Measurements from ENCODE around the gene NRCAM.

NRCAM gene

DNA sequence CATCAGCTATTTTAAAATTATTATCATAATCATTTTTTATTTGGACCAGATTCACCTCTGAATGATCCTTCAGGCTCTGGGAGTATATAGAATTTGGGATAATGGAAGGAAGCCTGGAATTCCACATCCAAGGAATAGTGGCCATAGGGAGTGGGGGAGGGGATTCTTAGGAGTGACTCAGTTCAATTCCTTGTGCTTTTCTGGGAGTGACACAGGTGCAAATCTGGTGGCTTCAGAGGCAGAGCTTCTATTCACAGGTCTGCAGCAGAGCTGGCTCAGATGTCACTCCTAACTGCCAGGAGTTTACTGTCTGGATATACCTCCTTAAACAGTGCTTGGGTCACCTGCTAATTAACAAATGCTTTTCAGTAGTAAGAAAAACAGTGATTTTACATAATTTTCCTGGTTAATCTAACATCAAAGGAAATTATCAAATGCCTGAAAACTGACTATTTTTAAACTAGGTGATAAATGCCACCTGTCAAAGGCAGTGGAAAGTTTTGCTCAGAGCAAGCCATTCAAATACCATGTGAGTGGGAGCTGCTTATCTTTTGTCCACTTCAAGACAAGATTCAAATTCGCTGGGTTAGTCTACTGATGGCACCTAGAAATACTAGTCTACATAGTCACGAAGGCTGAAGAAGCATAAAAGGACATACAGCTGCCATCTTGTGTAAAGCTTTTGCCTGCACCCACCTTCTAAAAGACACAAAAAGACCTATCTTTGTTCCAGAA lies 219.4 kb downstream of the NRCAM start:
- FAIRE-seq, result no peak

DNA sequence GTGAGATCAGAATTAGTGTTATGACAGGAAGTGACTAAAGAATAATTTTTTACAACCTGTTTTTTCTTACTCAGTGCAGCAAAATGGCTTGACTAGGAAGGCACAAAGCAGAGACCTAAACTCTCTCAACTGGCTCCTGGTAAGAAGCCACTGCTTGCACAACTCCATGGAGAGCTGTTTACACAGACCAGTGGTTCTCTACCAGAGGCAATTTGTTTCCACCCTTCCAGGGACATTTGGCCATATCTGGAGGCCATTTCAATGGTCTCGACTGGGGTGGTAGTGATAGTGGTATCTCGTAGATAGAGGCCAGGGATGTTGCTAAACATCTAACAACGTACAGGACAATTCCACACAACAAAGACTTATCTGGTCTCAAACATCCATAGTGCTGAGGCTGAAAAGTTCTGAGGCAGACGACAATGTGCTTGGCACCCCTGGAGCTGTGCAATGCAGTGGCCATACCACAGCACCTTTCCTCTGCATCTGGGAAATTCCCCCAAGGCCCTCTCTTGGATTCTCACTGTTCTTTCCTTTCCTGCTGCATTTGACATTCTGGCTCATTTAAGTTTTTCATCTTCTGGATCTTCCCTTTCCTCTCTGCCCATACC lies 220.7 kb downstream of the NRCAM start:
- FAIRE-seq, result no peak

- FAIRE-seq, result no peak
These were observed 221.2 kb downstream of the NRCAM start for GRCh38 chr7:108234971-108235450.

GRCh38 chr7:108234281-108234680 lies 222.0 kb downstream of the NRCAM start:
- no peak for FAIRE-seq

DNA sequence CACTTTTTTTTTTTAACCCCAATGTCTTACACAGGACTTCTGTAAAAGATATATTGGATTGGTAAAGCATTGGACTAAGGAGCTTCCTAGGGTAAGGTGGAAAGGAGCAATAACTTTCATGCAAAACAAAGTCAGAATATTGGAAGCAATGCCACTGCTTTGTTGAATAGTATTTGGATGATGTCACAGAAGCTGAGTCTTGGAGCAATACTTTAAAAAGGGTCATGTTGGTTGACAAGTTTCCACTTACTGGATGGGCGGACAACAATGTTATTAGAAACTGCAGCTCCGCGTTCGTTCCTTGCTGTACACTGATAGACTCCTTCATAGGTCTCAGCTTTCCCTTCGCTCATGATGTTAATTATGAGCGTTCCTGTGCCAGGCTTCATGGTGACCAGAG lies 224.2 kb downstream of the NRCAM start:
- FAIRE-seq, result no peak

DNA sequence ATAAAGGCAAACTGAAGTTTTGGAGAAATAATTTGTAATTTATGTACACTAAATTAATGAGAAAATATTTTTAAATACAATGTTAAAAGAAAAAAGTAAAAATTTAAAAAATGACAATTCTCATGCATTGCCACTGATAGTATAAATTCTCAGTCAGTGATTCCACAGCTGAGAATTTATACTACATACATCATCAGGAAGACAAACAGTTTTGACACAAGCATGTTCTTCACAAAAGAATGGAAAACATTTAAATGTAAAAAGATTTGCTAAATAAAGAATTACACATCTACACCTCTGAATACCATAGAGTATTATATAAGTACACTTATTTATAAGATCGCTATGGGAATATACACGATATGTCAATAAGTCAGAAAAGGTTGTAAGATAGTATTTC lies 225.0 kb downstream of the NRCAM start:
- no peak for FAIRE-seq

- no peak for FAIRE-seq
These were observed 228.9 kb downstream of the NRCAM start for GRCh38 chr7:108227366-108227765.

DNA sequence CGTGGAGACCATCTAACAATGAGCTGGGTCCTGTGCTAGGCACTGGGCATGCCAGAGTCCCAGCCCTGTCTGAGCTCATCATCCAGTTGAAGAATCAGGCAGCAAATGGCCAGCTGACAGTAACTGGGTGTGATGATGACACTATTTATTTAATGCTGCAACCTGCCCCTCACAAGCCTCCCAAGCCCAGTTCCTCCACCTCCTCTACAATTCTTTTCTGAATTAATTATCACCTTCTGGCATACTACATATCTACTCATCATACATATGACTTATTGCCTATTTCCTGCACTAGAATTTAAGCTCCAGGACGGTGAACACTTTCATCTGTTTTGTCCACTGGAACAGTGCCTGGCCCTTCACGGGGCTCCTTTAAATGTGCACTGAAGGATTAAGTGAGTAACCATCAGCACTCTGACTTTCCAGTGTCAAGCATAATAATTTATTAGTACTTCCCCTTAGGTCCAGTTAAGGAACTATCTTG lies 229.4 kb downstream of the NRCAM start:
- FAIRE-seq, result no peak

DNA sequence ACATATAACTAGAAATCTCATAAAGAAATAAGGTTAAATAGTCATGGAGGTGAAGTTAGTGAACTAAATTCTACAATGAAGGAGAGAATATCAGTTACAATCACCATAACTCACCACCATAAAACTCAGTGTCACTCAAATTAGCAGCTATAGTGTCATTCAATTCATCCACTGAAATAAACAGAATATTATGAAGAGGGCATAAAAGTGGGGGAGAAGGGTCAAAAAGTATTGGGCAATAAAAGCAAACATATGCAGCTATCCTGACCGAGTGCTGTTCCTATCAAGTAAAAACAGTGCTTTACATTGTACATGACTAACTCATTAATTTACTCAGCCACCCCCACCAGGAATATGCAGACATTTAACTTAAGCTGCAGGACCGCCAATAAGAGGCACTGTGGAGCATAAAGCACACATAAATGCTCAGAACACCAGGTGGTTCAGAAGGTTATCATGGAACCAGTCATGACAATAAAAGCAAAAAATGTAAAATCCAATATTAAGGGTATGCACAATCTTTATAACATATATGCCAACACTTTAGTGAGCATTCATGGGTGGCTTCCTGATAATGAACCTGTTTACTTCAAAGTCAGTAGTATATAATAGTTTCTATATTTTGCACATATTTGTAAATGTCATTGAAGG lies 230.6 kb downstream of the NRCAM start:
- no peak for FAIRE-seq

DNA sequence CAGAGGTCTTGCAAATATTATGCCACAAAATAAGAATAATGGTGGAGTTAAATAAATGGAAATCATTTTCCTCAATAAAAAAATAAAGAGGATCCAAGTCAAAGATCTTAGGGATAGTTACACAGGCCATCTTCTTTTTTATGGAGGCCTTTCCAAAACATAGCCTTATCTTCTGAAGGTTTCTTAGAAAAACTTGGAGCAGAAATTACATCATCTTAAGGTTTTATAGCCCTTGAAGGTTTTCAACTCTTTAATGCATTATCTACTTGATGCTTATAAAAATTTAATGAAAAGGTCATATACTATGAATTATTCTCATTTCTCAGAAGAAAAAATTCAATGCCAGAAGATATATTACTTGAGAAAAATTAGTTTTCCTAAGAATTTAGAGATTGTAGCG lies 231.8 kb downstream of the NRCAM start:
- no peak for FAIRE-seq

DNA sequence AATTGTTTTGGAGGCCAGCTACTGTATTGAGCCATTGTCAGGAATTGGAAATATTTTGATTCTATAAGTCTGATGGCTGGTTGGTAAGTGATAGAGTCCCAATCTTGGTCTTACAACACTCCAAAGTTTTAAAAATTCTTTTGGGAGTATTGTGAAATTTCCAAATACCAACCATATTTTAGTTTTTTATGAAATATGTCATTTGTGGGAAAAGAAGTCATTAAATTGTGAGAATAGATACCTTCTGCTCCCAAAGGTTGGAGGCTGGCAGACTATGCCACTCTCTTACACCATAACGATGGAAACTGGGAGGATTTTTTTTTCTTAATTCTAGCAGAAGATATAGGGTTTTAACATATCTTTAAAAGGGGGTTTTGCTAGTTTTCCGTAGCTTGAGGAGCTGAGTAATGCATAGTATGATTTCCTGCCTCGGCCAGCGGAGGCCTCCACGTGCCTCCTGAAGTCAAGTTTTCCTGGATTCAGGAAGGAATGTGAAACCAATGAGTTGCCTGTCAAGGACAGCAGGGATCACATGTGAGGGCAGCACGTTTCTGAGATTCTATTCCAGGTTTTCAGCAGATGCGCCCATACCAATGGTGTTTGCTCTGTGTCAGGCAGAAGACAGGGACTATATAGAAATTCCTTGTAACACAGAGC lies 233.9 kb downstream of the NRCAM start:
- no peak for FAIRE-seq

DNA sequence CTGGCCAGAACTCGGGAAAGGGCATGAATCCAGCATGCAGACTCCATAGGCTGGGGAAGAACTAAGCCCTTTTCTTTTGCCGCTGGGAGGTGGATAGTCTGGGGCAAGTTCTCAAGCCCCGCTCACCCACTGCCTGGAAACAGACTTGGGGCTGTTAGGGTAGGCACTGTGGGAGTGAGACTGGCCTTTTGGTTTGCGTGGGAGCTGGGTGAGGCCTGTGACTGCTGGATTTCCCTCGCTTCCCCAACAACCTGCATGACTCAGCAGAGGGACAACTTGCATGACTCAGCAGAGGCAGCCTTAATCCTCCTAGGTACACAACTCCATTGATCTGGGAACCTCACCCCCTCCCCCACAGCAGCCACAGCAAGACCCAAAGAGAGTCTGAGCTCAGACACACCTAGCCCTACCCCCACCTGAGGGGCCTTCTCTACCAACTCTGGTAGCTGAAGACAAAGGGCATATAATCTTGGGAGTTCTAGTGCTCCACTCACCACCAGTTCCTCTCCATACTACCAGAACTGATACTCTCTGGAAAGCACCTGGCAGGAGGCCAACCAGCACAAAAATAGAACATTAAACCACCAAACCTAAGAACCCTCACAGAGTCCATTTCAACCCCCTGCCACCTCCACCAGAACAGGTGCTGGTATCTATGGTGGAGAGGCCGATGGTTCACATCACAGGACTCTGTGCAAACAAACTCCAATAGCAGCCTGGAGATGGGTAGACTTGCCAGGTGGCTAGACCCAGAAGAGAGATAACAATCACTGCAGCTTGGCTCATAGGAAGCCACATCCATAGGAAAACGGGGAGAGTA lies 244.6 kb downstream of the NRCAM start:
- no peak for FAIRE-seq

DNA sequence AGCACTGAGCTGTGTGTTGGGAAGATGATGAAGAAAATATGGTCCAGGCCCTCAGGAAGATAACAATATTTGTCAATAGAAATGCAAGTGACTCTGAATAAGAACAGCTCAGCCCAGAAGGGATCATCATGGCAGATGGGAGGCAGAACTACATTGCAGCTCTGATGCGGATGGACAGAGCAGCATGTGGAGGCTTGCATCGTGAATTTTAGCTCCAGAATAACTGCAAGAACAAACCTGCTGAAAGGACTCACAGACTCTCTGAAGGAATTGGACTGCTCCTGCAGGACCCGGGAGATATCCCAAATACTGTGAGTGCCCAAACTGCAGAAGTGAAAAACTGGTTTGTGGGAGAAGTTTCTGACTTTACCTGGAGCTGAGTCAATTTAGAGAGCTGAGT lies 245.4 kb downstream of the NRCAM start:
- no peak for FAIRE-seq

- FAIRE-seq, result no peak
These were observed 250.9 kb downstream of the NRCAM start for GRCh38 chr7:108205311-108205710.

GRCh38 chr7:108204281-108204796 lies 251.9 kb downstream of the NRCAM start:
- FAIRE-seq, result no peak

DNA sequence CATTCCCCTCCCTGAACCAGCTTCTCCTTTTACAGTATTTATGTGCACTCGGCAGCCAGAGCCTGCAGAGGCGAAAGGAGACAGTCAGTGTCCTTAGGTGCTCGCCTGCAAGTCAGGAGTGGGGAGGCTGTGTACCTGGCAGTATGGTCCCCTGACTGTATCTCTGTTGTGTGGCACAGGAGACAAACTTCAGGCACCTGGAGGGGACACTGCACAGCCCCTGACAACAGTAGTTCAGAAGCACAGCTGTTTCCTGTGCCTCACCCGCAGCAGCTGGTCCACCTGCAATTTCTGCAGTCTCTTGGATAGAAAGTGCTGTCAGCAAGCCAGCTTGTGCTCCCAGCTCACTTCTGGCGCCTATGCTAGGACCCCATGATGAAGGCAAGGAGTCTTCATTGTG lies 252.7 kb downstream of the NRCAM start:
- no peak for FAIRE-seq

GRCh38 chr7:108202743-108203142 lies 253.5 kb downstream of the NRCAM start:
- FAIRE-seq, result no peak

GRCh38 chr7:108201766-108202165 lies 254.5 kb downstream of the NRCAM start:
- no peak for FAIRE-seq

DNA sequence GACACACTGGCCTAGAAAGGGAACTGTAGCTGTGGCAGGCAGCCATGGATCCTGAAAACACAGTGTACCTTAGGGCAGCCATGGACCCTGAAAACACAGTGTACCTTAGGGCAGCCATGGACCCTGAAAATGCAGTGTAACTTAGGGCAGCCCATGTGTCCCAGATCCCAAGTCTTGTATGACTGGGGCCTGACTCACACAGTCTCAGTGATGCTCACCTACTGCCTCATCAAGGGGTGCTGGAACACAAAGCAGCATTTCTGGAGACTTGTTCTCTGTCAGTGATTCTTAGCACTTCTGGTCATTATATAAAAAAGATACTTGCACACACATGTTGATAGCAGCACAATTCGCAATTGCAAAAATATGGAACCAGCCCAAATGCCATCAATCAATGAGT lies 255.9 kb downstream of the NRCAM start:
- no peak for FAIRE-seq

DNA sequence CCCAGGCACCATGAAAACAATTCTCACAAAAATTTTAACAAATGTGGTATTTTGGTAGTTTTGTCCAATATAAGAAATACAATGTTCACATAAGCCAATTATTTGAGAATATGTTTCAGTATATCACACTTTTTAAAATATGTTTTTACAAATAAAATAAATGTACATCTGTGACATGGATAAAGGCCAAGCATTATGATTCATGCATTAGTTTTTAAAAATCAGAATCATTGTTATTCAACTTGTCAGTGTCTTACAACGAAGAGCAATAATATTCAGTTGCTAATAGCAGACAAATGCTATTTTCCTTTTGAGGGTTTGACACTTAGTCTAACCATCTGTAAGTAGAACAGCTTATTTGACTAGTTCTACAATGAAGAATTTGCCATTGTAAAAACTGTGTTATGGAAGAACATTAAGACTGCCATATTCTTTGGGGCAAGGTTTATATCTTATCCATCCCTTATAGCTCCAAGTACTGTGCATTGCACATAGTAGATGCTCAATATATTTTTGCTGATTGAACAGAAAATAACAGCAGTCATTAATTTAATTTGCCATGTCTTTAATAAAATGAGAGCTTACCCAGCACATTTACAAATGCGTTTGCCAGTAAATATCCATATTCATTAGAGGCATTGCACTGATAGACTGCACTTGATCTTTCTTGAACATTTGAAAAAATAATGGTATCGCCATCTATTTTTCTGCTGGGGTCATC lies 258.7 kb downstream of the NRCAM start:
- no peak for FAIRE-seq

DNA sequence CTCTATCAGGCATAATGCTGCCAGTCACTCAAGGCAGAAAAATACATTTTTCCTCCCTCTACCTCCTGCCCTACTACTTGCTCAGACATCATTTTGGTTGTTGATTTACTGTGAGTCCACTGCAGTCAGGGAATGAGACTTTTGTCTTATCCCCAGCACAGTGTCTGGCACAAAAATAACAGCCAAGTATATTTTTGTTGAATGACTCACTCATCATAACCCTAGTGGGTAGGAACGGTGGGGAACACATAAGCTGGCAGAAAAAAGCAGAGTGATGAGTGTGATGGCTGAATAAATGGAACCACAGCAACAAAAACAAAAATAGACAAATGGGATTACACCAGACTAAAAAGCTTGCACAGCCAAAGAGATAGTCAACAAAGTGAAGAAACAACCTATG lies 260.2 kb downstream of the NRCAM start:
- no peak for FAIRE-seq

All from TTC549 (cell line).